Activated CD4-positive, alpha-beta T cell treated with anti-CD3 and anti-CD28 coated beads for 1 hour (primary cell): ENCODE data around the gene MAGEB4.
"Not testable (repeated sequence)": the region's sequence is repeated elsewhere in the genome, so short reads cannot be mapped to it uniquely, and the experiment has no call there.

ENCODE experiments used
- DNase-seq: peaks from one replicate; pipeline ENCODE4 v3.0.0-alpha.2; 2020

MAGEB4 gene

GRCh38 chrX:30241724-30242415, at the start of gene MAGEB4:
Gene MAGEB4 (plus strand): TSS chrX:30242000. CDS start chrX:30242136, 136 bp downstream.
- no peak for DNase-seq

GRCh38 chrX:30193910-30194309, 47.9 kb upstream of the MAGEB4 start:
- DNase-seq, result not testable (repeated sequence)

- no peak for DNase-seq
These were observed 45.5 kb upstream of the MAGEB4 start for GRCh38 chrX:30196322-30196721.

- no peak for DNase-seq
These were observed 29.6 kb upstream of the MAGEB4 start for GRCh38 chrX:30212172-30212571.

- DNase-seq, result no peak
These were observed 26.4 kb upstream of the MAGEB4 start, which contains the start of gene MAGEB2 for GRCh38 chrX:30215357-30215843. Gene MAGEB2 (plus strand): TSS chrX:30215563. CDS start chrX:30218581, 3,018 bp downstream.

- DNase-seq, result no peak
These were observed 24.3 kb upstream of the MAGEB4 start for GRCh38 chrX:30217465-30217864.

- DNase-seq, result no peak
These were observed 22.4 kb upstream of the MAGEB4 start for GRCh38 chrX:30219372-30219771.

GRCh38 chrX:30220661-30221060, 21.1 kb upstream of the MAGEB4 start:
- DNase-seq, result no peak

GRCh38 chrX:30224536-30224935, 17.3 kb upstream of the MAGEB4 start:
- no peak for DNase-seq

GRCh38 chrX:30228526-30228925, 13.3 kb upstream of the MAGEB4 start:
- DNase-seq, result no peak

GRCh38 chrX:30230395-30230794, 11.4 kb upstream of the MAGEB4 start, which contains the start of gene MAGEB3:
Gene MAGEB3 (plus strand): TSS chrX:30230657. CDS start chrX:30235925, 5,268 bp downstream.
- DNase-seq, result no peak

GRCh38 chrX:30246769-30247489, 5.1 kb downstream of the MAGEB4 start, which contains the start of gene MAGEB1:
Gene MAGEB1 (plus strand): TSS chrX:30247146. CDS start chrX:30250494, 3,348 bp downstream.
- DNase-seq, result no peak

- no peak for DNase-seq
These were observed 7.1 kb downstream of the MAGEB4 start for GRCh38 chrX:30248854-30249253.

GRCh38 chrX:30253257-30253656, 11.5 kb downstream of the MAGEB4 start:
- no peak for DNase-seq

- no peak for DNase-seq
These were observed 18.1 kb downstream of the MAGEB4 start for GRCh38 chrX:30259927-30260326.

GRCh38 chrX:30261012-30261411, 19.2 kb downstream of the MAGEB4 start:
- DNase-seq, result no peak

GRCh38 chrX:30262763-30263162, 21.0 kb downstream of the MAGEB4 start:
- no peak for DNase-seq

GRCh38 chrX:30270639-30271038, 28.8 kb downstream of the MAGEB4 start:
- DNase-seq, result no peak

- DNase-seq, result no peak
These were observed 33.7 kb downstream of the MAGEB4 start for GRCh38 chrX:30275498-30275897.

GRCh38 chrX:30278365-30278764, 36.6 kb downstream of the MAGEB4 start:
- DNase-seq, result no peak

- no peak for DNase-seq
These were observed 38.6 kb downstream of the MAGEB4 start for GRCh38 chrX:30280428-30280827.

- no peak for DNase-seq
These were observed 40.7 kb downstream of the MAGEB4 start for GRCh38 chrX:30282527-30282926.

GRCh38 chrX:30283456-30284200, 41.8 kb downstream of the MAGEB4 start:
- DNase-seq, result no peak
